HG03039 (cell line): ENCODE data around the gene CDH4.

Experiments
- ATAC-seq: cut with Tn5 transposase; IDR thresholded peaks from one replicate; pipeline ENCODE4 v1.9.1; 2021; ENCODE audit warnings: mild to moderate bottlenecking, moderate library complexity; ENCODE audit not compliant: unreplicated experiment

The CDH4 gene

GRCh38 chr20:61280217-61280980 lies 28.3 kb downstream of the CDH4 start:
- no peak for ATAC-seq

GRCh38 chr20:61281286-61281795 lies 29.3 kb downstream of the CDH4 start:
- ATAC-seq, result no peak

- ATAC-seq, result no peak
Measured at GRCh38 chr20:61284752-61285151, 32.7 kb downstream of the CDH4 start.

- no peak for ATAC-seq
Measured at GRCh38 chr20:61285152-61285645, 33.1 kb downstream of the CDH4 start.

GRCh38 chr20:61285691-61286090 lies 33.6 kb downstream of the CDH4 start:
- no peak for ATAC-seq

GRCh38 chr20:61287583-61288275 lies 35.7 kb downstream of the CDH4 start:
- ATAC-seq, result no peak

GRCh38 chr20:61288331-61288784 lies 36.3 kb downstream of the CDH4 start:
- ATAC-seq, result no peak

- ATAC-seq, result no peak
Measured at GRCh38 chr20:61289166-61289565, 37.1 kb downstream of the CDH4 start.

- no peak for ATAC-seq
Measured at GRCh38 chr20:61290721-61291120, 38.7 kb downstream of the CDH4 start.

GRCh38 chr20:61291166-61291829 lies 39.2 kb downstream of the CDH4 start:
- ATAC-seq, result no peak

- no peak for ATAC-seq
Measured at GRCh38 chr20:61292391-61292790, 40.3 kb downstream of the CDH4 start.

- no peak for ATAC-seq
Measured at GRCh38 chr20:61292821-61293612, 41.0 kb downstream of the CDH4 start.

GRCh38 chr20:61293951-61294350 lies 41.9 kb downstream of the CDH4 start:
- no peak for ATAC-seq

- no peak for ATAC-seq
Measured at GRCh38 chr20:61295249-61295648, 43.2 kb downstream of the CDH4 start.

- no peak for ATAC-seq
Measured at GRCh38 chr20:61295682-61296628, 43.9 kb downstream of the CDH4 start.

GRCh38 chr20:61296629-61297019 lies 44.6 kb downstream of the CDH4 start:
- no peak for ATAC-seq

GRCh38 chr20:61297491-61297890 lies 45.4 kb downstream of the CDH4 start:
- no peak for ATAC-seq

- ATAC-seq, result no peak
Measured at GRCh38 chr20:61297986-61298385, 45.9 kb downstream of the CDH4 start.

- ATAC-seq, result no peak
Measured at GRCh38 chr20:61298661-61299060, 46.6 kb downstream of the CDH4 start.

GRCh38 chr20:61299104-61299503 lies 47.0 kb downstream of the CDH4 start:
- no peak for ATAC-seq
